NOMO-1 treated with dmso at 0.1 percent for 144 hours (cell line): Measurements from ENCODE around the gene SLC38A2.

Source experiments
- DNase-seq: peaks from one replicate; lab custom pipeline; 2025; ENCODE audit not compliant: unreplicated experiment; lab: John Stamatoyannopoulos, UW

The SLC38A2 gene

GRCh38 chr12:46376579-46376978 is 4.0 kb upstream of the SLC38A2 start:
- no peak for DNase-seq

GRCh38 chr12:46374711-46375110 is 2.1 kb upstream of the SLC38A2 start:
- DNase-seq, result no peak

- DNase-seq, result no peak
Observed at GRCh38 chr12:46374310-46374709, 1.7 kb upstream of the SLC38A2 start.

- no peak for DNase-seq
Observed at GRCh38 chr12:46373301-46374296, 1.0 kb upstream of the SLC38A2 start.

GRCh38 chr12:46371718-46372543 is 642 bp downstream of the SLC38A2 start:
- peak; percentile 49 for DNase-seq

GRCh38 chr12:46370792-46371717 is 1.5 kb downstream of the SLC38A2 start:
- peak; percentile 84 for DNase-seq

GRCh38 chr12:46370380-46370734 is 2.2 kb downstream of the SLC38A2 start:
- DNase-seq, result no peak

- DNase-seq, result no peak
Observed at GRCh38 chr12:46369474-46370379, 2.8 kb downstream of the SLC38A2 start.

GRCh38 chr12:46369095-46369473 is 3.5 kb downstream of the SLC38A2 start:
- no peak for DNase-seq

- DNase-seq, result no peak
Observed at GRCh38 chr12:46368684-46369083, 3.9 kb downstream of the SLC38A2 start.

- no peak for DNase-seq
Observed at GRCh38 chr12:46368138-46368537, 4.4 kb downstream of the SLC38A2 start.

- DNase-seq, result no peak
Observed at GRCh38 chr12:46367351-46368029, 5.1 kb downstream of the SLC38A2 start.

- DNase-seq, result no peak
Observed at GRCh38 chr12:46366771-46367170, 5.8 kb downstream of the SLC38A2 start.

GRCh38 chr12:46365951-46366379 is 6.6 kb downstream of the SLC38A2 start:
- DNase-seq, result no peak

- DNase-seq, result no peak
Observed at GRCh38 chr12:46364777-46365580, 7.6 kb downstream of the SLC38A2 start.

GRCh38 chr12:46364300-46364696 is 8.3 kb downstream of the SLC38A2 start:
- DNase-seq, result no peak

- no peak for DNase-seq
Observed at GRCh38 chr12:46363582-46364299, 8.8 kb downstream of the SLC38A2 start.
